HG02759 (cell line): ENCODE measurements around the gene MSH6.
"Not testable (repeated sequence)": the region's sequence is repeated elsewhere in the genome, so short reads cannot be mapped to it uniquely, and the experiment has no call there.

ENCODE experiments used
- ATAC-seq: cut with Tn5 transposase; IDR thresholded peaks from one replicate; pipeline ENCODE4 v1.9.1; 2021; ENCODE audit warnings: mild to moderate bottlenecking, moderate library complexity; ENCODE audit not compliant: unreplicated experiment

The MSH6 gene

DNA sequence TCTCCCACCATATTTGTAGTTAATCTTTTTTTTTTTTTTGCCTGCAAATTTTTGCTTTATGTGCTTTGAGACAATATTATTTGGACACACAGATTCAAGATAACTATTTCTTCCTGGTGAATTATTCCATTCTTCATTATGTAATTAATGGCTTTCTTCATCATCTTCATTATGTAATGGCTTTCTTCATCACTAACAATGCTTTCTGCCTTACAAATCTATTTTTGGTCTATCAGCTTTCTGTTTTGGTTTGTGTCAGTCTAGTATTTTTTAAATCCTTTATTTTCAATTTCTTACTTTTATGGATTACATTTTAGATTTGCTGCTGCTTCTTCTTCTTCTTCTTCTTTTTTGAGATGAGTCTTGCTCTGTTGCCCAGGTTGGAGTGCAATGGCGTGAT is 60.5 kb downstream of the MSH6 start:
- no peak for ATAC-seq

DNA sequence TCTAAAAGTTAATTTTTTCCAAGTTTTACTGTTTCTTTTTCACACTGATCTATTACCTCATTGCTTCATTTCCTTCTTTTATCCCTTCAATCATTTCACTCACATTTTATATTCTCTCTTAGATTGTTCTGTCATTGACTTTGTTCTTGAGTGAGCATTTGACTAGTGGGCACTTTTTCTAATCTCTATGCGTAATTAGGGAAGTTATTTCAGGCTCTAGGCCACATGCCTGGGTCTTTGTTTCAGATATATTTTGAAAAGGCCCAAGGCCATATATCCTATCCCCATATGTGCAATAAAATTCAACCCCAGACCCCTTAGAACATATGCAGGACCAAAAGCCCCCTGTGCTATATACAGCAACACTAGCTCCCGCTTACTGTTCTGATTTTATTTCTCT is 61.2 kb downstream of the MSH6 start:
- ATAC-seq = no peak

DNA sequence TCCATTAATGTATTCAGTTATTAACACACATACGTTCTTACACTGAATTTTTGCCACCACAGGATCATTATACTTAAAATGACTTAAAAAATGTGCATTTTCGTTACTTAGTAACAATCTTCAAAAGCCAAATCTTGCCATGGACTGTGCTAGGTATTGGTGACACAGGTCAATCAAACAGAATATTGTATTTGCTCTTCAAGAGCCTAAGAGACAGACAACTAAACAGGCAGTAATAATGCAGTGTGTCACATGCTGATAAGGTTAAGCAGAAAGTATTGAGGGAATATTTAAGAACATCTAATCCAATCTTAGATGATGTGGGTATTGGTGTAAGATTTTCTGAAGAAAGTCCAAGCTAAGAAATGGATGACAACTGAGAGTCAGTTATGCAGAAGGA is 66.4 kb downstream of the MSH6 start:
- ATAC-seq = no peak

DNA sequence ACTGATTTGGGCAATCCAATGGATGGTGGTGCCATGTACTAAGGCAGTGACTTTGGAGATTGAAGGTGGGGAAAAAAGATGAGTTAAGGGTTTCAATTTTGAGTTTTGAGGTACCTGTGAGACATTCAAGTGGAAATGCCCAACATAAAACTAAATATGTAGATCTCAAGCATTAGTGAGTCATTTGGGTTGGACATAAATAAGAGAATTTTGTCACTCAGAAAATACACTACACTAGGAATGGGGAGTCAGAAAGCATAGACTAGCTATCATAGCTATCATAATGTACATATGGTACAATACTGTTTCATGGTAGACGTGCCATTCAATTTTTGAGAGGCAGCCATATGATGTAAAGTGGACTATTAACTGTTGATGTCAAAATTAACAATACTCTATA is 67.3 kb downstream of the MSH6 start:
- no peak for ATAC-seq

DNA sequence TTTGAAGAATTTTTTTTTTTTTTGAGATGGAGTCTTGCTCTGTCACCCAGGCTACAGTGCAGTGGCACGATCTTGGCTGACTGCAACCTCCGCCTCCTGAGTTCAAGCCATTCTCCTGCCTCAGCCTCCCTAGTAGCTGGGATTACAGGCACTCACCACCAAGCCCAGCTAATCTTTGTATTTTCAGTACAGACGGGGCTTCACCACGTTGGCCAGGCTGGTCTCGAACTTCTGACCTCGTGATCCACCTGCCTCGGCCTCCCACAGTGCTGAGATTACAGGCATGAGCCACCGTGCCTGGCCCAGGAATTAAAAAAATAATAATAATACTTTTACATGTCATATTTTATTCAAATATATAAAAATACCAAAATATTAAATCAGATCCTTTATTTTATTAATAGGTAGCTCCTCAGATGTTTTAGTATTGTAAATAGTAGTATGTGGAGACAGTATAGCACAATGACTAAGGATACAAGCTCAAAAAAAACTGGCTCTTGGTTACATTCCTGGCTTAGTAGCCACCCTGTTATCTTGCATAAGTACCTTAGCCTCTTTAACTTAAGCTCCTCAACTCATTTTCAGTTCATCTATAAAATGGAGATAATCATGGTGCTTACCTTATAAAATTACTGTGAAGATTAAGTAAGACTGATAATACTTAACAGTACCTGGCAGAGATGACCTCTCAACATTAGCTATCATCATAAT is 70.3 kb downstream of the MSH6 start:
- not testable (repeated sequence) for ATAC-seq
